SK-N-MC (cell line): Measurements from ENCODE around the gene TPX2.

Experiments
- EZH2 ChIP-seq: fragments of 200-600 bp; sonication (generic); IDR thresholded peaks from one replicate; pipeline ENCODE4 v1.6.1; 2017; ENCODE audit warnings: antibody characterized with exemption
- POLR2AphosphoS5 ChIP-seq: IDR thresholded peaks from 2 replicates; pipeline ENCODE4 v1.6.1; 2012; ENCODE audit warnings: mild to moderate bottlenecking, low read depth, low read length, borderline replicate concordance

DNA sequence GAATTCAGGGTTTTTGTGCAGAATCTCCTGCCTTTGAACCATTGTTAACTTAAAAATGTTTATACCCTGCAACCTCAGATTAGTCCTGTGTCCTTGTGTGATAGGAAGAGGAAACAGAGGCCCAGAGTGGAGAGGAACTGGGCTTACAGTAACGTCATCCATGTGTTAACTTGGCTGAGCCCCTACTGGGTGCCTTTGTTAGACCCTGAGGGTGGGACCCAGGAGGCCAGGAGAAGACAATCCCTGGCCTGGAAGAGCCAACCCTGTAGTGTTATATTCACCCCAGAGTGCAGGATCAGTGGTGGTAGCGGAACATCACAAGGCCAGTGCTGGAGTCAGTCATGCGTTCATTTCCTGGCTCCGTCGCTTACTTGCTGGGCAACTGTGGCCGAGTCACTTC lies 90.6 kb downstream of the TPX2 start:
- no peak for TF ChIP-seq EZH2
- TF ChIP-seq POLR2AphosphoS5 = no peak
